T1000 (cell line): ENCODE measurements around the gene SLC27A5.
"Not testable (repeated sequence)": the region's sequence is repeated elsewhere in the genome, so short reads cannot be mapped to it uniquely, and the experiment has no call there.

Source experiments
- DNase-seq: peaks from one replicate; lab custom pipeline; 2025; ENCODE audit warnings: mixed read lengths; lab: John Stamatoyannopoulos, UW

The SLC27A5 gene

DNA sequence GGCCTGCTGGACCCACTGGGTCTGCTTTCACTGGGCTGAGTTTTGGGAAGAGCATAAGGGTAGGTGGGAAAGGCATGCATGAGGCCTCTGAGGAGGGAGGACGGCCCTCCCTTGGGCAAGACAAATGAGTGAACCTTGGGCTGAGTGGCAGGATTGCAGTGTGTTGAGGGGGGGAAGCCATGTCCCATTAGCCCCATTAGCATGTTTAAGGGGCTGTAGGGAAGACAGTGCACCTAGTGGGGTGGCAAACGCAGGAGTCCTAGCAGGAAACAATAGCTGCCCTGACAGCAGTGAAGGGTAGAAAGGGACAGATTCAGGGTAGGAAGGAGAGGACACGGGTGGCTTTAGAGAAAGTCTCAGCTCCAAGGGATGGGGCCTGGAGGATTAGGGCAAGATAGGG lies 10.9 kb upstream of the SLC27A5 start:
- DNase-seq: no peak

DNA sequence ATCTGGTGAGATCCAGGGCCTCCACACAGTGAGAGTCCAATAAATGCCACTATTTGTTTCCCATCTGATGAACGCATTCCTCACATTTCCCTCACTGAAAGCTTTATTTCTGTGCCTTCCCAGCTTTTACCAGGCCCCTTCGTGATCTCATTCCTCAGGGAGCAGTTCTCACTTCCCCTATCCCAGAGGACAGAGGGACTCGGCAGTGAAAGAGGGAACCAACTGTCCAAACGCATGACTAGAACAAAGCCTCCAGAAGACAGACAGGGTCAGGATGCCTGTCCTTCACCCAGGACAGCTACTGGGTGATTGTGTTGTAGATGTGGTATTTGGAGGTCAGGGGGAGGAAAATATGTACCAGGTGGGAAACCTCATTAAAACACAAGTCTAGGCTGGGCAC lies 9.9 kb upstream of the SLC27A5 start:
- no peak for DNase-seq

DNA sequence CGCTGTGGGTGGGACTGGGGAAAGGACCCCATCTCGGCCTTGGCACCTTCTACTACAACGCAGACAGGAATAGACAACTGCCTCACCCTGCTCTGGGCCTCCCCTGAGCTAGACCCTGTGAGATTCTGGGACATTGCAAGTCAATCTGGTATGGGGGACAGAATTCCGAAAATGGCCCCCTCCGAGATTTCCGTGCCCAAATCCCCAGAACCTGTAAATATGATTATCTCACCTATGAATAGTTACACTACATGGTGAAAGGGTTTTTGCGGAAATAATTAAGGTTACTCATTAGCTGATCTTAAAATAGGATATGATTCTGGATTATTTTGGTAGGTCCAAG lies 8.4 kb upstream of the SLC27A5 start:
- no peak for DNase-seq

DNA sequence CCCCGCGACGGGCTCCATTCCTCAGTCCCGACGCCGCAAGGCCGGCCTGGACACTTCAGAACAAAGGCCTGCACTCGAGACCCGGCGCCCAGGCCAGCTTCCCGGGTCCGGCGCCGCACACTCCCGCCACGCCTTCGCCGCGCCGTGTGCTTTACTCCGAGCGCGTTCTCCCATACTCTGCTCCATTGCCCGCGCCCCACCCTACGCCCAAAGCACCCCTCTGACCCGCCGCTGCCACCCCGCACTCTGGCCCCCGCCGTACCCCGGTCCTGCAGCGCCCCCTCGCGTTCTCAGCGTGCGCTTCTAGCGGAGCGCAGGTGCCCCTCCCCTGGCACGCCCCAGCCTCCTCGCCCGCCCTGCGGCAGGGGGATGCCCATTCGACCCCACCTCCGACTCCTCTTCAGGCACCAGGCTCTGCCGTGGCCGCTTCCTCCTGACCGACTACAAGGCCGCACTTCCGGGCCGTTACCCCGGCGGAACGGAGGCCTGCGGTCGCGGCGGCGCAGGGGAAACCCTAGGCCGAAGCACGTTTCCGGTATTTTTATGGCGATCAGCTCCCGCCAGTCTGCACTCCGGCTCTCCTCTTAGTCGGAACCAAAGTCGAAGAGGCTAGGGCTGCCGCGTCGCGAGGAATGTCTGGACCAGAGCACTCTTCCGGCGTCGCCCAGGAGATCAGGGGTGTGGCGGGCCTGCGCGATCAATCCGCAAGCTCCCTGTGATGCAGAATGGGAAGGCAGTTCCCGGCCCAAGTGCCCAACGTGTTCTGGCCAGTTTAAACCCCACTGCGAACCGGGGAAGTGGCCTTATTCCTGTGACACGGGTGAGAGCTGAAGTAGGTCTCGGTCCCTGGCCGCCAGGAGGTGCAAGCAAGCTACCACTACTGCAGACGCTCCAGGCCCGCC lies 7.8 kb upstream of the SLC27A5 start, which contains the start of gene ZBTB45:
TSS of gene ZBTB45 (minus strand) at position 456 of the 902 bp plus-strand sequence. CDS start 2,137 bp downstream, outside the sequence.
- peak; percentile 87 for DNase-seq

DNA sequence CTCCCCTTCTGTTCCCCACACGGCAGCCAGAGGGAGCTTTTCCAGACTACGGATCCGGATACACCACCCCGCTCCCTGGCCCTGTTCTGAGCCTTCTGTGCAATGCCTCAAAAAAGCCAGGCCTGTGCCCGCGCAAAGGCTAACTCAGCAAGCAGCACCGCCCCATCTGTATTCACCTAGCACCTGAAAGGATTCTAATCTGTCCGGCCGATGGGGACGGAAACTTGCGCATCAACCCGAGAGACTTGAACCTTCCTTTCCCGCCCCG lies 7.2 kb upstream of the SLC27A5 start:
- DNase-seq: peak; percentile 29

DNA sequence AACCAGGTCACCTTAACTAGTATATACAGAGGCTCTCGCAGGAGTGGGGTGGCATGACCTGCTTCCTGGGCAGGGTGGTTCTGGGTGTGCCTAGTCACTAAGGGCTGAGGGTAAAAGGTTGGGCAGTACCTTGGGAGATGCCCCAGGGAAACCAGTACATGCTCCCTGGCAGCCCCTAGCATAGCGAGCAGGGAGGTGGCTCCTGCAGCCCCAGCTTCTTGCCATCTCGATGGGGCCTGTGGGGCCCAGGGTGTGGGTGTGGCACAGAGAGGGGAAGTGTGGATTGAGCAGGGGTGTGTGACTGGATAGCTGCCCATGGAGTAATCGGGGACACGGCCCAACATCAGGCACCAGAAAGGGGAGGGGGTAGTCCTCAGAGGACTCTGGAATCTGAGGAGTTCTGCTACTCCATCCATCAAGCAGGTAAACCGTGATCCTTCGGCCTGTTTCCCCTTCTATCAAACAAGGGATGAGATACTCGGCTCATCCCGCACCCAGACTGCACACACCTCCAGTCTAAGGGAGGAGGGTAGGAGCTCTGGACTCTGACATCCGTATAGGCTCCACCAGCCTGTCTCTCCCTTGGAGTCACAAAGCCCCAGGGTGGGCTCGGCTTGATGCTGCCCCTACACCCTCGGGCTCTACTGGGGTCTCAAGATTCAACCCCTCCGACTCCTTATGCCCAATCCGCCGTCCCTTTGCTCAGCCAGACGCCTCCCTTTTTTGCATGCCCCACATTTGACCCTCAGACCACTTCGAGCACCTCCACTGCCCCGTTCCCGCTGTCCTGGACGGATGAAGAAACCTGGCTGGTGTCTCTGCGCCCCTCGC lies 6.7 kb upstream of the SLC27A5 start:
- no peak for DNase-seq

DNA sequence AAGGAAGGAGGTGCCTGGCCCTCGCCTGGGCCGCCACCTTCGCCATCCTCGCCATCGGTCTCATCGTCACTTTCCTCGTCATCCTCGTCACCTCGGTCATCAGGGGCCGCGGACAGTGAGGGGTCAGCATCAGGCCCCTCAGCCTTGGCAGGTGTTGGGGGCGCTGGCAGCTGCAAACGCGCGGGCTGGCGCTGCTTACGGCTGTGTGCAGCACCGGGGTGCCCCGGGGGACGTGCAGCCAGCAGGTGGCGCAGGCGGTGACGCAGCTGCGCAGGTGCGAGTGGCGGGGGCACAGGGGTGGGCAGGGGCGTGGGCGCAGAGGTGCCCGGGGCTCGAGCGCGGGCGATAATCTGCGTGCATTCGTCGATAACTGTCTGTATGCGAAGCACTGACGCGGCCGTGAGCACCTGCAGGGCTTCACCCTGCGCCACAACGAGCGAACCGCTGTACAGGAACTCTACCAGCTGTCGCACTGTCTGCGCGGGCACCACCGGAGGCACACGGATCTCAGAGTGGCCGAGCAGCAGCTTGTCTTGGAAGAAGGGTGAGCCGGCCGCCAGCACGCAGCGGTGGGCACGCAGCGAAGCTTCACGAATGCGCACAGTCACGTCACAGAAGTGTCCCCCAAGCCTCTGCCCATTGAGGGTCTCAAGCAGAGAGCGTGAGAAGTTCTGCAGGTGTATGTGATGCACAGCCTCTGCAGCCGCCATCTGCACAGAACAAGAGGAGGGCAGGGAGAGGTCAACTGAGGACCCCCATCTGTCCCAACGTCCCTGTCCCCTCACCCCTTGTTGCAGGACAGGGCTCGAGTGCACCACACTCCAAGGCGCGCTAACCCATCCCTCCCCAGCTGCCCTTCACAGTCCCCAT lies 5.4 kb upstream of the SLC27A5 start:
- DNase-seq: no peak

DNA sequence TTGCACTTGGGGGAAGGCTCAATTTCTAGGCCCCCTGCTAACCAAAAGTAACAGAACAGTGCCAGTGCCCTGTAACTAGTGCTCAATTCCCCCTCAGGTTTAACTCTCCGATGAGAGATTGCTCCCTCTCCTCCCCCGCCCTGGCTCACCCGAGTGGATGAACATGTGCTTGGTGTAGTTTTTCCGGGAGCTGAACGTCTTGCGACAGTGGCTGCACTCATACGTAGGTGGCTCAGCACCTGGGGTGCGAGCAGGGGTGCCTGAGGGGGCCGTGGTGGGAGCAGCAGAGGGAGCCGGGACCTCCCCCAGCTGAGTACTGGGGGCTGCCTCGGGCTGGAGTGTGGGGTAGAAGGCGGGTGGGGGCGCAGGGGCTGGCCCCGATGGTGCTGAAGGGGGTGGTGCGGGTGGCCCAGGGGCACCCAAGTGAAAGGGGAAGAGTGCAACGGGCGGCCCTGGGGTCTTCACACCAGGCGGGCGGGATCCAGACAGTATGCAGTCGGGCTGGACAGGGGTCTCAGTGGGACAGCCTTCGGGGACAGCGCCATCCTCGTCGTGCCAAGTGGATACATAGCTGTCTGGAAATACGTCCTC lies 4.5 kb upstream of the SLC27A5 start:
- no peak for DNase-seq

DNA sequence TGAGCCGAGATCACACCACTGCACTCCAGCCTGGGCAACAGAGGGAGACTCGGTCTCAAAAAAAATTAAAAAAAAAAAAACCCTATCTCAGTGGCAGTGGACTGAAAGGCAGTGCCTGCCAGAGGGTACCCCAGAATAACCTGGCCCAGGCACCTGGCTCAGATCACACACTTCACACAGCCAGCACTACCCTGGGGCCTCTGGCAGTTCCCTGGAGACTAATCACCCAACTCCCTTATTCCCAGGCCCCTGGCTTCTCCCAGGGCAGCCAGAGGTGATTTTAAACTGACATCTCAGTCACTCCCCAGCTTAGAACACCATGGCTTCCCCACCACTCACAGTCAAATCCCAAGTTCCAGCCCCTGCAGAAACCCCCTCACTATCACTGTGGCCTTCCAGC lies 3.5 kb upstream of the SLC27A5 start:
- DNase-seq: no peak

DNA sequence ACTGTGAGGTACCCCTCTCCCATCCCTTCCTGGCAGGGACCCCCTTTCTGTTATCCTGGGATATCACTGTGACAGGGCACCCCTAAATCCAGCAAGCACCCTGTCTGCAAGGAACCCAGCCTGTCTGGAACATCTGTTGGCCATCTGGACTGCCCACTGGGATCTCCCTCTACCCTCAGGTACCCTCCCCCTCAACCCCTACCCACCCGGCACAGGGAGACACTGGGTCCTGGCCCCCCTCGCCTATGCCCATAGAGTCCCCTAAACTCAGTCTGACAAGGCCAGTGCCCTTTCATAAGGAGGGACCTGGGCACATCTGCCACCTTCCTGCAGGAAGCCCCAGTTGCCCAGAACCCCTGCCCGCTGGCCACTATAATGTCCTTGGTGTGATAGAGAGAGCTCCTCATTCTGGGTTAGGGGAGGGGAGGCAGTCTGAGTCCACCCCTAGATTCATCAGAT lies 2.8 kb upstream of the SLC27A5 start:
- DNase-seq: no peak

DNA sequence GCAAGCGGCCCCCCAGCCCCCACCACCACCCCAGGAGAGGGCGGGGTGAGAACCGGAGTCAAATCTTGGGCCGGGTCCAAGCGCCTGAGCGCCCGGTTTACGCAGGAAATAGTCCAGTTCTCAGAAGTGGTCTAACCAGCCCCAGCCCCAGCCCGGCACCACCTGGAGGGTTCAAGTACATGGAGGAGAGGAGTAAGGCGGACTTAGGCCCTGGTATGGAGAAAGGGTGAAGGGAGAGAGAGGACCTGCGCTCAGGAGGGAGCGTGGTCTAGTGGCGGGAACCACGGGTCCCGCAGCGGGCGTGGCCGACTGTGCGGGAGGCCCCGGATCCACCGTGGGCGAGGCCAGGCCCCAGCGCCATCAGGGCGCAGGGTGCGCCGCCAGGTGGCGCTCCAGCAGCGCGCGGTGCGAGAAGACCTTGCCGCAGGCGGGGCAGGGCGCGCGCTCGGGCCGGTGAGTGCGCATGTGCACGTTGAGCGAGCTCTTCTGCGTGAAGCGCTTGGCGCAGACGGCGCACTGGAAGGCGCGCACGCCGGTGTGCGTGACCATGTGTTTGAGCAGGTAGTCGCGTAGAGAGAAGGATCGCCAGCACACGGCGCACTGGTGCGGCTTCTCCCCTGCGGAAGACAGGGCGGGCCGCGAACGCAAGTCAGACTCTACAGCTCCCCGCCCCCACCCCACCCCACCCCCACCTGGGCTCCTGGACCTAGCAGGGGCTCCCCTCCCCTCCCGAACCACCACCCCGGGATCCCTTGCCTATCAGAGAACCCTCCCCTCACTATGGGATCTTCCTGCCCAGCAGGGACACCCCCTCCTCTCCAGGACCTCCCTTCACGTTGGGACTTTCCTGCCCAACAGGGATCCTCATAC lies 2.1 kb upstream of the SLC27A5 start:
- no peak for DNase-seq

DNA sequence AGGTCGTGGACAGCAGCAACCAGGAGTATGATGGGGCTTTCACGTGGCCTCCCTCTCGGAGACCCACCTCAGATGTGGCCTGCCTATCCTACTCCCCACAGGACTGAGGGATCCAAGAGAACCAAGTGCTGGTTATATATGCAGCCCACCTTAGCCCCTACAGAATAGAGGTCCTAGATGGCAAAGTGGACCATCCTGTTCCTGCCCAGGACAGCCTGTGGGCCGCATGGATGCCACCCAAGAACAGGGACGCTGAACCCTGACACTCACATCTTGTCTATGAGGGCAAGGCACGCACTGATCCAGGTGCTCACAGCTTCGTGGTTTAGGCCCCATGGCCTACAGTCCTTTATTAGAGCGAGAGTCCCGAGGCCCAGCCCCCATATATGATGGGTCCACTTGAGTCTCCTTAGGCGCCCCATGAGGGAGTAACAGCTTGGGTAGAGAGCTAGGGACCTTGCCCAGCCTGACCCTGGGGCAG lies 1.5 kb upstream of the SLC27A5 start:
- DNase-seq: no peak

DNA sequence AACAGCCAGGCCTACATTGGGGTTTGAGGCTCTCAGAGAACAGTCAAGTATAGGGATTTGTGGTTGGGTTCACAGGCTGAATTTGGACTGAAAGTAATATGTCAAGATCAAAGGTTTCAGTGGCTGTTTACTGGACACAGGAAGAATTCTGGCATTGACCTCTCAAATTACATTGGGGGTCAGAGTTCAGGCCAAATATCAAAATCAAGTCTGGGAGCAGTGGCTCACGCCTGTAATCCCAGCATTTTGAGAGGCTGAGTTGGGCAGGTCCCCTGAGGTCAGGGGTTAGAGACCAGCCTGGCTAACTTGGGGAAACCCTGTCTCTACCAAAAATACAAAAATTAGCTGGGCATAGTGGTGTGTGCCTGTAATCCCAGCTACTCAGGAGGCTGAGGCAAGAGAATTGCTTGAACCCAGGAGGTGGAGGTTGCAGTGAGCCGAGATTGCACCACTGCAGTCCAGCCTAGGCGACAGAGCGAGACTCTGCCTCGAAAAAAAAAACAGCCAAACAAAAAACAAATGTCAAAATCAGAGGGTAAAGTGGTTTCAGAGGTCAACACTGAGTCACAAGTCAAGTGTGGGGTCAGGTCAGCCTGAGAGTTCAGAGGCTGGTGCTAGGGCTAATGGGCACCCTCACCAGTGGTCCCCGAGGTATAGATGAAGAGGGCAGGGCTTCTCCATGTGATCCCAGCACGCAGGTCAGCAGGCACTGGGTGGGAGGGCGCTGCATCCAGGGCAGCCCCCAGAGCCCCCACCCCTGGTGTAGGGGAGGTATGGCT lies 1.5 kb downstream of the SLC27A5 start:
- DNase-seq: no peak

DNA sequence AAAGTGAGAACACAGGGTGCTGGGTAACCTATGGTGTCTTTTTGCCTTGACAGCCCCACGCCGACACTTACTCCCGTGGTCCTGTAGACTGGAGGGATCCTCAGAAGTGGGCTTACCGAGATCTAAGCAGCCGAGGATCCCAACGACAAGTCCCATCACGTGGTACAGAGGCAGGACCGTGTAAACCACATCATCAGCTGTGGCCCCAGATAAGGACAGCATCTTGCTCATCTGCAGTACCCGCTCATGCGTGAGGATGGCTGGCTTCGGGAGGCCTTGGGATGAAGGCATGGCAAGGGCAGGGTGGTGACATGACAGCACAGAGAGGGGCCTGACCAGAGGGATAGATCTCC lies 2.1 kb downstream of the SLC27A5 start:
- no peak for DNase-seq

DNA sequence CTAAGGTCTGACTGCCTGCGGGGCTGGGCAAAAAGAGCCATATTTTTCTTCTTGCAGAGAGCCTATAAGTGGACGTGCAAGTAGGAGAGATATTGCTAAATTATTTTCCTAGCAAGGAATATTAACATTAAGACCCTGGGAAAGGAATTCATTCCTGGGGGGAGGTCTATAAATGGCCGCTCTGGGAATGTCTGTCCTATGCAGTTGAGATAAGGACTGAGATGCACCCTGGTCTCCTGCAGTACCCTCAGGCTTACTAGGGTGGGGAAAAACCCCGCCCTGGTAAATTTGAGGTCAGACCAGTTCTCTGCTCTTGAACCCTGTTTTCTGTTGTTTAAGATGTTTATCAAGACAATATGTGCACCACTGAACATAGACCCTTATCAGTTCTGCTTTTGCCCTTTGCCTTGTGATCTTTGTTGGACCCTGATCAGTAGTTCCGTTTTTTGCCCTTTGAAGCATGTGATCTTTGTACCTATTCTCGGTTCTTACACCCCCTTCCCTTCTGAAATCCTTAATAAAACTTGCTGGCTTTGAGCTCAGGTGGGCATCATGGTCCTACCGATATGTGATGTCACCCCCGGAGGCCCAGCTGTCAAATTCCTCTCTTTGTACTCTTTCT lies 4.1 kb downstream of the SLC27A5 start:
- DNase-seq: not testable (repeated sequence)

DNA sequence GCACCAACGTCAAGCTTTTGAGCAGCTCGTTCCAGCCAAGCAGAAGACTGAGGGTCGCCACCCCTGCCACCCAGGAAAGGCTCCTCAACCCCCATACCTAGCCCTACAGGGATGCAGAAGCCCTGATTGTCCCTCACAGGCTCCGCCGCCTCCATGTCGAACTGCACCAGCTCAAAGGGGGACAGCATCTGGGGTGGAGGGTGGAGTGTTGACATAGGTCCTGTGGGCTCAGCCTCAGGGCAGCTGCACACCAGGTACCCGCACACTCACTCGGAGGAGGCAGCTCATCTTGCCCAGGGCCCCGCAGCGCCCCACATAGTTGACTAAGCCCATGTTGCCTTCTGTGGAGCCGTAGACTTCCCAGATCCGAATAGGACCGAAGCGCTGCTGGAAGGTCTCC lies 11.6 kb downstream of the SLC27A5 start:
- no peak for DNase-seq

DNA sequence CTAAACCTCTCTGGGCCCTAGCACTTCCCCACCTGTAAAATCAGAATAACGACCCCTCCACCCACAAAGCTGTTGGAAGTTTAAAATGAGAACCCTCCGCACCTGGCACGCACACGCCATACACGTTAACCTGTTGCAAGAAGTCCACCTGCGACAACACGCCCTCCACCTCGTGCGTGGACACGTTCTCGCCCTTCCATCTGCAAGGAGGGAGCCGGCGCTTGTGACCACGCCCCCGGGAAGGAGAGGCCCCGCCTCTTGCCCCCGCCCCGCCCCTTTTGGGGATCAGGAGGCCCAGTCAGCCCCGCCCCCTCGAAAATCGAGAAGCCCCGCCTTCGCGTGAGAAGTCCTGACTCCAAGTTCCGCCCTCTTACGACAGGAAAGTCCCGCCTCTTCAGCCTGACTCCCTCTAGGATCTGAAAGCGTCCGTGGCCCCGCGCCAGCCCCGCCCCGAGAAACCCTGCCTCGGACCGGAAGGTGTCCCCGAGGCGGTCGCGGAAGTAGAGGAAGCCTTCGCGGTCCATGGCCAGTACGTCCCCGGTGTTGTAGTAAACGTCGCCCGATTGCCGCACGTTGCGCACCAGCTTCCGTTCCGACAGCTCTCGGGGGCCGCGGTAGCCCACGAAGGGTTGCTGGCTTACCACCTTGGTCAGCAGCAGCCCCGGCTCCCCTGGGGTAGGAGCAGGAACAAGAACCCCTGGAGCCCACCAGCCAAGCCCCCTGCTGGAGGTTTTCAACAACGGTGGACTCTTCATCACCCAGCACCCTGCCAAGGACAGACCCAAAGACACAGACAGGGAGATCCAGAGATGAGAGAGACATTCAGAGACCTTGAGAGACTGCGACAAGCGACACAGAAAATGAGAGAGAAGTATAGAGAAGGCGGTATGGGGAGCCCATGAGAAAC lies 12.5 kb downstream of the SLC27A5 start:
- DNase-seq: peak; percentile 94

DNA sequence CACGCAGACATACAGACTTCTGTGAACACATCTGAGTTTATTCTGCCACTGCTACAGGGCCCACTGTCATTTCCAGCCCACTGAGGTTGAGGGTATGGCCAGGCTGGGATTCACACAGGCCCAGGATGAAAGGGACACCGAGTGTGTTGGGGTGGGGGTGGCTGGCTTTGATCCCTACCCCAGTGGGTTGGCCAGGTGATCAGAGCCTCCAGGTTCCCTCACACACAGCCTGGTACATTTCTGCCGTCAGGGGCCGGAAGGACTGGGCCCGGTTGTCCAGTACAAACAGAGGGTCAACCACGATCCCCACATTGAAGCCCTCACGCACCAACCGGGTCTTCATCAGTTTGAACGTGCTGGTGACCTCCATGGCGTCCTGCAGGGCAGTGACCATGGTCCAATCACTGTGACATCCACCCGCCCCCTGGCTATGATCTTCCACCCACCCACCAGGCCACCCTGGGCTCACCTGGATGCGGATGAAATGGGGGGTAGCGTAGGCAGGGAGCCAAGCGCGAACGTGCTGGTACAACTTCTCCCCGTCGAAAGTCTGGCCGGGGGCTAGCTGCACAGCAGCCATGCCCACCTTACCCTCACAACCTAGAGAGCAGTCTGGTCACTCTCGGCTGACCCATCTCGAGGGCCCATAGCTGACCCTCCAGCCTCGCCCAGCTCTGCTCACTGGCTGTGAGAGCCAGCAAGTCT lies 13.3 kb downstream of the SLC27A5 start:
- DNase-seq: no peak
